Fibroblast of pulmonary artery (primary cell): ENCODE data around the gene SMAD7.

ENCODE experiments used
- DNase-seq: peaks from one replicate; pipeline ENCODE4 v3.0.0-alpha.2; 2010; ENCODE audit warnings: low read depth
- H3K4me3 ChIP-seq: replicated peaks from 2 replicates; pipeline ENCODE4 v1.5.1; 2011; ENCODE audit warnings: low read depth, mild to moderate bottlenecking, control low read depth, low read length, moderate library complexity
- TF ChIP-seq, protein P1 (sequence below): IDR thresholded peaks from 2 replicates; pipeline ENCODE4 v1.5.1; 2011; ENCODE audit warnings: mild to moderate bottlenecking, control low read depth, low read length, inconsistent platforms; ENCODE audit errors: missing control alignments

The SMAD7 gene

DNA sequence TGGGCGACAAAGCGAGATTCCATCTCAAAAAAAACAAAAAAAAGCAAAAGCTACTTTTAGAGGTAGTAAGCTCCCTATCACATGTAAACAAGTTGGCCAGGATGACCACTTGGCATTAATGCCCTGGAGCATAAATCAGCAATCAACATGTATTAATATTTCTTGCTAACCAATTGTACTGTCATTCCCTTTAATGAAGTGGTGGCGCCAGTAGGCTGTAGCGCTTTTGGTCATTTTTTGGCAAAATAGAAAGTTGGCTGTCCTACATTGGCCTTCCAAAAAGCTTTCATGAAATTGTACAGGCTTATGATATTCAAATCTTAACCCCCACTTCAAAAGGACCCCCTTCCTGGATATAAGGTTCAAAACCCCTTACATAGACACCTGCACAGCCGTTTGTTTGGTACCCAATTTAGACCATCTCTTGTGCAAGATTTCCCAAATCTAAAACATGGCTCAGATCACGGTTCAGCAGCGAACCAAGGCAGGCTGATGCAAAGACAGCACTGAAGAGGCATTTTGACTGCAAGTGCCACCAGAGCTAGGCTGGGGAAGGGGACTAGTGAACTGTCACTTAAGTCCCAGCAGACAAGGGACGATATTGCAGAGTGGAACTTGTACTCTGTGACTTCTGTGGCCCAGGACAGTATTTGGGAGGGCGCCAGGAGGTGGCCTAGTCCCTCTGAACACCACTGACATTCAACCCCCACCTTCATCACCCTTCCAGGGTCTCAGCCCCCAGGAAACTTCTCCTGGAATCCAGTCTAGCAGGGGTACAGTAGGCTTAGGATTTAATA is 31.9 kb downstream of the SMAD7 start:
- TF ChIP-seq, protein P1, sequence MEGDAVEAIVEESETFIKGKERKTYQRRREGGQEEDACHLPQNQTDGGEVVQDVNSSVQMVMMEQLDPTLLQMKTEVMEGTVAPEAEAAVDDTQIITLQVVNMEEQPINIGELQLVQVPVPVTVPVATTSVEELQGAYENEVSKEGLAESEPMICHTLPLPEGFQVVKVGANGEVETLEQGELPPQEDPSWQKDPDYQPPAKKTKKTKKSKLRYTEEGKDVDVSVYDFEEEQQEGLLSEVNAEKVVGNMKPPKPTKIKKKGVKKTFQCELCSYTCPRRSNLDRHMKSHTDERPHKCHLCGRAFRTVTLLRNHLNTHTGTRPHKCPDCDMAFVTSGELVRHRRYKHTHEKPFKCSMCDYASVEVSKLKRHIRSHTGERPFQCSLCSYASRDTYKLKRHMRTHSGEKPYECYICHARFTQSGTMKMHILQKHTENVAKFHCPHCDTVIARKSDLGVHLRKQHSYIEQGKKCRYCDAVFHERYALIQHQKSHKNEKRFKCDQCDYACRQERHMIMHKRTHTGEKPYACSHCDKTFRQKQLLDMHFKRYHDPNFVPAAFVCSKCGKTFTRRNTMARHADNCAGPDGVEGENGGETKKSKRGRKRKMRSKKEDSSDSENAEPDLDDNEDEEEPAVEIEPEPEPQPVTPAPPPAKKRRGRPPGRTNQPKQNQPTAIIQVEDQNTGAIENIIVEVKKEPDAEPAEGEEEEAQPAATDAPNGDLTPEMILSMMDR, result no peak
- no peak overlapping the region for H3K4me3 ChIP-seq
- DNase-seq, result peak; percentile 5

DNA sequence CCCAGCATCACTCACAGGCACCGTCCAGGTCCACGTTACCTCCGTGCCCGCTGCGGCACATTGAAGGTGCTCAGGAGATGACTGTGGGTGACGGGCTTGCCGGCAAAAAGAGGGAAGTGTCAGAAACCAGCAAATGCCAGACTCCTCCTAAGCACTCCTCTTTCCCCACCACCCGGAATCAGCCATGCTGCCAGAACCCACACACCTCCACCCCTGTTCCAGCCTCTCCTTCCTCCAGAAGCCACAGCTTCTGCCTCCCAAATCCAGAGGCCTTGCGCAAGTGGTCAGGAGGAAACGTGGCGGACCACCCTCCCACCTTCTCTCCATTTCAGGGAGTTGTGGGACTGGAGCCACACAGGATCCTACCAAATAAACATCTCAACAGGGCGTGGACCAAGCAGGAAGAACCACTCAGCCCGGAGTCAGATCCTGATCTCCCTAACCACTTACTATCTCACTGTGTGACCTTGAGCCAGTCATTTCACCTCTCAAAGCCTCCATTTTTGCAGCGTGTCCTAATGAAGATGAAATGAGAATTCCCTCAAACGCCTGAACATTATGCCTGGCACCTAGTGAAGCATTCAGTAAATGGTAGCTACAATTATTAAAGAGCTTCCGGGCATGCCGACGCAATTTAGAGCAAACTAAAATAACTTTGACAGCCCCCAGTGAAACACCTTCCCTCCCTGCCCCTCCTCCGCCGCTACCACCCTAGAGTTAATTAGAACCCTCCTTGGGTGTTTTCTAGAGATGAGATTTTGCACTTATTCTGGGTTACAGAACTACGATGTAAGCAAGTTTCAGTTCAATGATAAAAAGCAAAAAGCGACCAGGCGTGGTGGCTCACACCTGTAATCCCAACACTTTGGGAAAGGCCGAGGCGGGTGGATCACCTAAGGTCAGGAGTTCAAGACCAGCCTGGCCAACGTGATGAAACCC is 32.9 kb downstream of the SMAD7 start:
- TF ChIP-seq, protein P1, result no peak
- DNase-seq, result no peak
- H3K4me3 ChIP-seq, result no peak overlapping the region

DNA sequence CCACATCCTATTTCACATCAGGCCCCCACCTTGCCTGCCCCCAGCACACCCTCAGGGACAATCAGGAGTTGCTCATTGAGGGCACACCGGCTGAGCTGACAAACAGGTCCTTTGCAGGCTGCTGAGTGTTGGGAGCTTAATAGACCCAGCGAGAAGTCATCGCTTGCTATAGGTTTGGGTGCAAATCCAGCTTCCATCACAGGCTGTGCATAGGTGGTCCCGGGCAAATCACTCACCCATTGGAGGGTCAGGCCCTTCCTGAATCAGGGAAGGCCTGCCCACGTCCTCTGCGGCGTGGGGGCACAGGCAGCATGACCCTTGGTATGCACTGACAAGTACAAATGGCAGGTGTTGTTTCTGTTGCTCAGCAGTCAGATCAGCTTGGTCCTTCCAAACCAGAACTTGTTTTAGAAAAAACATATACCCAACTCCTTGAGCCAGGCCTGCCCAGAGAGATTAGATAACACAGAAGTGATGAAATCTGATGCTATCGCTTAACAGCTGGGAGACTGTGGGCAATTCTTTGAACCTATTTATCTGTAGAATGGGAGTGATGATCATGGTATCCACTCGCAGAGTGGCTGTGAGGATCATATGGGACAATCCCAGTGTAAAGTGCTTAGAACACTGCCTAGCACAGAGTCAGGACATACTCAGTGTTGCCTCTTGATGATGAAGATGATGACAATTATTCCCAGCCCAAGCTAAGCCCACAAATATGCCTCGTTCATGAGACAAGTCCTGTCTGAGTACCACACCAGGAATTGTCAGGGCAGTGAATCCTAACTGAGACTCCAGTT is 34.9 kb downstream of the SMAD7 start:
- TF ChIP-seq, protein P1, result no peak
- no peak for DNase-seq
- H3K4me3 ChIP-seq, result no peak overlapping the region

DNA sequence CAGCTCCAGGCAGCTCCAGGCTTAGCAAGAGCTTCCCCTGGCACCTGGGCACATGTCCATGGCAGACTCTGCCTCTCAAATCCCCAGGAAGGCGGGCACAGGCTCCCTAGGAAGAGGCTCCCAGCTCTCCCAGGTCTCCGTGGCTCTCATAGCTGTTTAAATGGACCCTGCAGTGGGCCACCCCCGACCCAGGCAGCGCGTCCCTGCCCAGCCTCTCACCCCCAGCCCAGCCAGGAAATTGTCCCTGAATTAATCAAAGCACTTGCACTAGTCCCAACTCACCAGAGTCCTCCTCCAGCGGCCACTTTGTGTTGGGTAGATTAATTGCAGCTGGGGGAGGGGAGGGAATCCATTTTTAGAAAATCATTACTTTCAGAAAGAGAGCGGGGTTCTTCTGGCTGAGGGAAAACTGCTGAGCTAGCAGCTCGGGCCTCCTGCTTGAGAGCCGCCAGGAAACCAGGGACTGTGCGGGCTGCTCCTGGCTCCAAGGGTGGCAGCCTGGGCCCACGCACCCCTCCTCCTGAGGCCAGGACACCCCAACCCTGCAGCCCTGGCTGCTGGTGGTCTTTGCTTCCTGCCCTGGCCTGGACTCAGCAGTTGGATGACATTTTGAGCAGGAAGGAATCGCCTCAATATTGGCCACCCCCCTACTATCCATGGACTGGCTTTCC is 36.0 kb downstream of the SMAD7 start:
- no peak for DNase-seq
- TF ChIP-seq, protein P1, result no peak
- no peak overlapping the region for H3K4me3 ChIP-seq

DNA sequence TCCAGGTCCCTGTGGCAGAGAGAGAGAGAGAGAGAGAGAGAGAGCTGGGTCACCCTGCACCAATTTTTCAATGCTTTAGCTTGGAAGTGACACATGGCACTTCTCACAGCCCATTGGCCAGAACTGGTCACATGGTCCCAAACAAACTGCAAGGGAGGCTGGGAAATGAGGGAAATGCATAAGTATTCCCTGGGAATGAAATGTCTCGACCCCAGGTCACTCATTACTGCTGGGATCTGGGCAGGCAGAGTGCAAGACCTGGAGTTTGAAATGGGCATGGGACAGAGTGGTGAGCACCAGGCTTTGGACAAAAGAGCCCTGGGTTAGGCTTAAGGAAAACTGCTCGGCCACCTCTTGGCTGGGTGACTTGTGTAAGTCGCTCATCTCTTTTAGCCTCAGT is 37.0 kb downstream of the SMAD7 start:
- DNase-seq, result no peak
- H3K4me3 ChIP-seq, result no peak overlapping the region
- TF ChIP-seq, protein P1, result no peak

DNA sequence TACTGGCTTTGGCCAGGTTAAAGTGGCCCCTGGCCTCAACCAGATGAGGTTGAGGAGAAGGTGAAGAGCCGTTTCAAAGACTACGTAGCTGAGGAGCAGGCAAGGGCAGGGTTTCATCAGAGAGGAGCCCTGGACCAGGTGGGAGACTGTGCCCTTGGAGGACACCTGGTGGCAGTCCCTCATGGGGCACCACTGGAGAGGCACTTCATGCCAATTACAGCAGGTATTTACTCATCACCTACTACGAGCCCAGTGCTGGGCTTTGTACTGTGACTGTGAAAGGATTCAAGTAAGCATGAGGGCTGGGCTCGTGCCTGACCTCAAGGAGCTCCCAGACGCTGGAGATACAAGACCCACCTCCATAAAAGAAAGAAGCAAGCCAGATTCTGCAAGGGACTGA is 37.6 kb downstream of the SMAD7 start:
- TF ChIP-seq, protein P1, result peak; percentile 9
- no peak overlapping the region for H3K4me3 ChIP-seq
- DNase-seq, result no peak
